Stimulated activated CD8-positive, alpha-beta memory T cell treated with anti-CD3 and anti-CD28 coated beads, Interleukin-7, amount 100 ng/mL, for 48 hours (primary cell): ENCODE measurements around the gene ADAMTS2.
"Not testable (repeated sequence)": the region's sequence is repeated elsewhere in the genome, so short reads cannot be mapped to it uniquely, and the experiment has no call there.

Experiments used
- DNase-seq, 2 donors: peaks; one replicate each; pipeline ENCODE4 v3.0.0-alpha.2; 2020; ENCODE audit warnings: low read depth in 1 of 2; ENCODE audit errors: extremely low read depth in 1 of 2

ADAMTS2 gene

DNA sequence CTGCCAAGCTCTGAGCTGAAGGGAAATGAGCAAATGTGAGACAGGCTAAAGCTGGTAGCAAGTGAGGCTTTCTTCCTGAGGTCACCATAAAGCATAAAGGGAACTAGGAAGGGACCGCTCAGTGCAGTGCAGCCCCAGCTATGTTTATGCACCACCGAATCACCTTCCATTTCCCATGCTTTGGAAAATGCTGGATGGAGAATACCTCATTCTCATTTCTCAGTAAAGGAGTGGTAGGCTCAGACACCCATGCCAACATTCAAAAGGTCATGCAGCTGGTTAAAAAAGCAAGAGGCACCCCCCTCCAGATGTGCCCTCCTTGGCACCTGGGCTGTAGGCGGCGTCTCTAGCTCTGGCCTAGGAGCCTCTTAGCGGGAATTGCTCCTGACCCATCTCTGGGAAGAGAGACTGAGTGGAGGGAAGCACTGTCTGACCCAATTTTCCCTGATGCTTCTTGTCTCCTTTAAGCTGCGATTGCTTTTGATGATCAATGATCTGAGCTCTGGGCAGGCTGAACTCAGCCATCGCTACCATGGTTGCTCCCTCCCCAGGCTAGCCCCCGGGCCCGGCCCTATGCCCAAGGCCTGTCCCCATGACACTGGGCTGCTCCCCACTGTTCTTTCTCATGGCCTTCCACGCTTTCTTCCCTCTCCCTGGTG is 226.4 kb downstream of the ADAMTS2 start:
- DNase-seq = no peak

DNA sequence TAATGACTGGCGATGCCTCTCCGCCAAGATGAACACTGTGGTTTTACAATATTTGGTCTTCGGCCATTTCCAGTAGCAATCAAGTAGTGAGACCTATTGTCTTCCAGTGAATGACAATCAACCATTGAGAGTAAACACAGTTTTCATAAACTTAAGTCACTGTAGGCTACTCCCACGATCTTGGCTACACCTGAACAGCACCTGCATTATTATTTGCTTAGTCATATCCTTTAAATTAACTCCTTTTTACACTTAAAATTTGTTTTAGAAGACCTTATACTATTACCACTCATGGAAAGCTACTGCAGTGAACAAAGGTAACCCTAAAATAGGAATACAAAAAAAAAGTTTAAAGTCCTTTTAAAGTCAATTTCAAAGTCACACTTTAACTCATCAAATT is 226.9 kb downstream of the ADAMTS2 start:
- DNase-seq = no peak

DNA sequence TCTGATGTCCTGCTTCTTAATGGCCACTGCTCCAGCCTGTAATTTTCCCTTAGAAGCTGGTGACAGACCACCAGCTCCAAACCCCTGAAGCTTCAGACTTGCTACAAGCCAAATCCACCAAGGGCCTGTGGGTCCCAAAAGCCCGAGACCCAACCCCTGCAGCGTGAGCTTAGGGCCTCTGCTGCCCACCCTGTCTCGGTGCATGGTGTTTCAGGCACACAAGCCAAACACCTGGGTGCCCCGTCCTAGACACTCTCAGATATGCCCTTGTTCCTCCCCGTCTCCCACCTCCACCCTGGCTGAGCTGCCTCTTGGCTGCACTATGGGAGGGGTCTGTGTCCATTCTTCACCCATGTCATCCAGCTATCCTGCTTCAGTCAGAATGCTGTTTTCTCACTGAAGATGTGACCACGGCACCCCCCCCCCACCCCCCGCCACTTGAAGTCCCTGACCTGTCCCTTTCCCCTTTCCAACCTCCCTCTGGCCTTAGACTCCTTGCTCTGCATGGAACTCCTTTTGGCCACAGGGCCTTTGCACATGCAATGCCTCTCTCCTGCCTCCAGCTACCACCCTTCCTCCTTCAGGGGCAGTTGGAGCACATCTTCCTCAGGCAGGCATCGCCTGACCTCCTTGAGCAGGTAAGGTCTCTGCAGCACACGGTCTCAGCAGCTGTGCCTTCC is 229.3 kb downstream of the ADAMTS2 start:
- DNase-seq = no peak

DNA sequence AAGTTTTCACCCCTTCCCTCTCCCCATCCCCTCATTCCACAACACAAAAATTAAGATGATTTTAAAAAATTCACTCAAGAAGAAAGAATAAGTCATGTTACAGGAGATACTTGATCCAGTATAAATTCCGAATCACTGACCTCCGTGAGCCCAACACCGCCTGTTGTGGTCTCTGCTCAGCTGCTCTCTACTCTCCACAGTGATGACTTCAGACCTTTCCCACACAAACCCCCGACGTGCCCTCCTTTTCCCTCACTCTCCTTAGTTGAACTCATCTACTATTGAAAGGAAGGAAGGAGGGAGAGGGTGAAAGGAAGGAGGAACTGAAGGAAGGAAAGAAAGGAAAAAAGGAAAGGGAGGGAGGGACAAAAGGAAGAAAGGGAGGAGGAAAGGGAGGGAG is 230.0 kb downstream of the ADAMTS2 start:
- DNase-seq = no peak

DNA sequence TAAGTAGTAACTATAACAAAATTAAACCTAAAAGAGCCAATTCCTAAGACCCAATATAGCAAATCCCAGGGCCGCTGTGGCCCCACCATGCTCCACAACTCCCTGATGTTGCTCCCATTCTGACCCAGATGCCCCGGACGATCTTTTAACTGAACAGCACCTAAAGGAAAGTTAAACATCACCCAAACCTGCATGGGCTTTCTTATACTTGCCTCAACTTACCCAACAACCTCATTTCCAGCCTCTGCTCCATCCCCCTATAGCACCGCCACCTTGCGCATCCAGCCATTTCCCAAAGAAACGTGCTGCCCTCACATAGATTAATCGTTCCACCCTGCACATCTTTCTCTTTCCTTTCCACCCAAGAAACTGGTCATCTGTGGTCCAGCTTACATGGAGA is 230.5 kb downstream of the ADAMTS2 start:
- DNase-seq = no peak

DNA sequence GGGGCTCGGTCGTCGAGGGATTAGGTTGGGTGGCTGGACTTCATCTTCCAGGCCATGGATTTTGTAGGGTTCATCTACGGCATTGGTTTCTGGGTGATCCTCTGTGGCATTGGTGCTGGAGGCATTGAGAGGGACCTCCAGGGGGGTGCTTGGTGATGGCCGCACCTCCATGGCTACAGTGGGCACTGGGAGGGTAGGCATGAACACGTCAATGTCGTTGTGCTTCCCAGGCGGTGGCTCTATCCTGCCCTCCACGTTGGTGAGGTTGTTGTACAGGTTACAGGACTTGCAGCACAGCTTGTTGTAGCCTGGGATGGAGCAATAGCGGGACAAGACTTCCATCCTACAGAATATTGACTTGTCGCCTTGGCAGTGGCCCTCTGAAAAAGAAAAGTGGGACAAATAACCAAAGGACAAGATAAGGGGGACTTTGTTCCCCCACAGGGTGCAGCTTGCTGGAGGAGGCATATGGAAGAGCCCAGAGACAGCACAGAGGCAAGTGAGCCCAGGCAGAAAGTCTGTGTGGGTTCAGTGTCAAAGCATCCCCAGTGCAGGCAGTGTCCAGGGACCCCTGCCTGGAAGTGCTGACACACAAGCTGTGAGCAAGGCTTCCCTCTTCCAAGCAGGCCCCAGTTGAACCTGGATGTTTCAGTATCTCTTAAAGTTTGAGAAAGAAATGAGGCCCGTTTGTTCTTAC is 231.2 kb downstream of the ADAMTS2 start:
- DNase-seq = no peak

DNA sequence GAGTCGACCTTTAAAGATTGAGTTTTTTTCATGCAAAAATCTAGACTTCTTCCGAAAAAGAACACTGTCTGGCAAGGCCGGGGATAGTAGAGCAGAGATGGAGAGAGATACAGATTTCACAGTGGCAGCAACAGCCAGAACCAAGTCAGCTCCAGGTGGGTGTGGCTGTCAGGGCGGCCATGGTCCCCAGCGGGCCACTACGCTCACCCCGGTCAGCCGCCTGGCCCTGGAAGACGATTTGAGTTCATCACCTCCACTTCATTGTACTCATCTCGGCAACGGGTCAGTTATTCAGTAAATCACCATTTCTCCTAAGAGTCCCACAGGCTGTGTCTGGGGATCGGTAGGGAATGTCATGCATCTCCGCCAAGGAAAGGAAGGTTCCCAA is 232.1 kb downstream of the ADAMTS2 start:
- DNase-seq = no peak

DNA sequence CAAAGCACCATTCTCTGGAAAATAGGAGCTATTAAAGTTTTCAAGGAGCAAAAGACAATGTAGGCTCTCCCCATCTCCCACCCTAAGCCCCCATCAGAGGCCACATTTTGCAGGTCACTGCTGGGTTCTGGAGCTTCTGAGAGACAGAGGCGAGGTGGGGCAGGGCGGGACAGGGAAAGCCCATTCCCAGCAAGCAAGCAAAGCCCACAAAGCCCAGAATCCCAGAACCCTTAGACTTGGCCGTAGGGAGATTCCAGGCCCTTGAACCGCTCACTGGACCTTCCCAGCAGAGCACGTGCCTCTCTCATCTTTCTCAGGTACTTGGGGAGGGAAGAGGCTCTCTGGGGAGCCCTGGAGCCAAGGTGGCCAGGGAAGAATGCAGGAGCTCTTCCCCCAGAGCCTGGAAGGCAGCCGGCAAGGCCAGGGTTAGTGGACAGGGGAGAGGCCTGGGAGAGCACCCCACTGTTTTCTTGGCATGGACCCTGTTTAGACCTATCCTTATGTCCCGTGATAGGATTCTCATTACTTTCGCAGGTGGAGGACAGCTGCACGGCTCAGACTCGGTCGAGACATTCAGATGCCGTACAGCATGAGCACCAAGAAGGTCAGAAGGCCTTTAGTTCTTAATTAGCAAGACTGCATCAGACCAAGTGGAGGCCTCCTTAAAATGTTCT is 232.7 kb downstream of the ADAMTS2 start:
- no peak for DNase-seq

DNA sequence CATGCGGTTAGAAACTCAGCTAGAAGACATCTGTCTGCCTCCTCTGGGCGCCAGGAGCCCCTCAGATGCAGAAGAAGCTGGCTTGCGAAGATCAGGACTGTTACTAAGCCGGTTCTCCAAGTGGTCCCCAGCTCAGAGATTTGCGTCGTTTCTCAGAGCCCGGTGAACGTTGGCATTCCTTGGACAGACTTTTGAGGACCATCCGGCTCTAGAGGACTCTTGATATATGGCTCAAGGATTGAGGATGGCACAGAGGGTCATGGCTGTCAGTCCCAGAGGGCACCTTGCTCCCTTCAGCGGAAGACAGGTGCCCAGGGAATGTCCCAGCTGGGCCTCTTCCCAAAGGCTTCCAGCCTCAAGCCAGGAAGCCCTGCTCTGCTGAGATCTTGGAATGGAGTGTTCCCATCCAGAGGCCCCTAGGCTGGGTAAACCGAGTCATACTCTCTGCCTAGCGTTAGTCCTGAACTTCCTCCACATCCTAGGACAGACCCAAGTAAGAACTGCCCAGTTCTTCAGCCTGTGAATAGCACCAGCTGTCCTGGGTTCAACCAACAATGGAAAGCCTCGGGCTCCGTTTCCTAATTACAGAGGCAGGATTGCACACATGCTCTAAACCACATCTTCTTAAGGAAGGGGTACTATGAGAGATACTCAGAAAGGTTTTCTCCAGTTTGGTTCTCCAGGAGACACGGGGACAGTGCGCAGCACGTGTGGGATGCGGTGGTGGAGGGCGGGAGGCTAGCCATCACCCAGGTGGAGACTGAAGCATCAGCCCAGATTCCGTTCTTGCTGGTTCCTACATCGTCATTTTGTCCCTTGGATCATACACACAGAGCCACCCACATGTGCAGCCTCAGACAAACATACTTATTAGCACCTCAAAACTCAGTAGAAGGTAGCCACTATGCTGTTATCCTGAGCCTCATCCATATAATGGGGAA is 233.7 kb downstream of the ADAMTS2 start:
- DNase-seq = no peak

DNA sequence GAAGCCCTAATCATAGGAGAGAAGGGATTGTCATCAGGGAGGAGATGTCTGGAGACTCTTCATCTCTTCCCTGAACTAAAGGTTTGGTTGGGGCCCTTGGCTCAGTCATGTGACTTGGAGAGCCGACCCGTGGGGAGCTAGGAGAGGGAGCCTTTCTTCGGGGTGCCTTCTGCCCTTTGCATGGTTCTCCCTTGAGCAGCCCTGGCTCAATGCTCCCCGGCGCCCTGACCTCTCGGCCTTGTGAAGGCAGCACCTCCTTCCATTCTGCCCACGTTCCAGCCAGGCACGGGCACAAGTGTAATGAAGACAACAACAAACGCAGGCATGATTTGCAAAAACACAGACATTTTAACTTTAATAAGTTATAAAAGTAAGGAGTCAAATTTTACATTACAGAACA is 234.7 kb downstream of the ADAMTS2 start:
- DNase-seq = no peak

DNA sequence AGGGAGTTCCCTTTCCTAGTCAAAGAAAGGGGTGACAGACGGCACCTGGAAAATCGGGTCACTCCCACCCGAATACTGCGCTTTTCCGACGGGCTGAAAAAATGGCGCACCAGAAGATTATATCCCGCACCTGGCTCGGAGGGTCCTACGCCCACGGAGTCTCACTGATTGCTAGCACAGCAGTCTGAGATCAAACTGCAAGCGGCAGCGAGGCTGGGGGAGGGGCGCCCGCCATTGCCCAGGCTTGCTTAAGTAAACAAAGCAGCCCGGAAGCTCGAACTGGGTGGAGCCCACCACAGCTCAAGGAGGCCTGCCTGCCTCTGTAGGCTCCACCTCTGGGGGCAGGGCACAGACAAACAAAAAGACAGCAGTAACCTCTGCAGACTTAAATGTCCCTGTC is 244.0 kb downstream of the ADAMTS2 start:
- not testable (repeated sequence) for DNase-seq

DNA sequence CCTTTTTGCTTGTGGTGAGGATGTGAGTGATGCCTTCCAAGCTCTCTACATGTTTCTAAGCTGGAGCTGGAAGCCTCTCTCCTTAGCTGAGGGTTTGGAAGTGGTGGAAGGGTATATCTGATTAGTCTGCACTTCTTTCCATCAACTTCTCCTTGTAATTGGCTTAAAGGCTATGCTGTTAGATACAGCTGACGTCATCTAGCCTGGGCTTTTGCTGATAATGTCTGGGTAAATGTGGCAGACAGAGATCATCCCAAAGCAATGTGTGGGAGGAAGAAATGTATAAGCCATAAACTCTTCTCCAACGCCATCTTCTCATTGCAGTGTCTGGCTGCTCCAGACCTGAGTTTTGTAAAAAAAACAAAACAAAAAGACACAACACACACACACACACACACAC is 255.8 kb downstream of the ADAMTS2 start:
- DNase-seq = no peak

DNA sequence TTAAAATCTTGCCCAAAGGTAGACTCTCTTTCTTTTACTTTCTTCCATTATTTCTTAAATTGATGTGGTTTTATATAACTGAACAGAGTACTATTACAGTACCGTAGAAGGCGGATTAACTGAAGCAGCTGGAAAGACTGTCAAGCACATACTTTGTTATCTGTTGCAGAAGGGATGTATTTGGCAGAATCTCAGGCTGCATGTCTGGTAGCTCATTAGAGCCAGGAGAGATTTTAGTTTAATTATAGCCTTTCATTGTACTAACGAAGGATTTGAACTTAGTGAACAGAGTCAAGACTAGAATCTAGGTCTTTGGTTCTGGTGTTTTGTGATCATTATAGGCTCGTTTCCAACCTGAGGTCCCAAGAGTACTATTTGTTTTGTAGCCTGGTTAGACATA is 264.5 kb downstream of the ADAMTS2 start:
- no peak for DNase-seq

DNA sequence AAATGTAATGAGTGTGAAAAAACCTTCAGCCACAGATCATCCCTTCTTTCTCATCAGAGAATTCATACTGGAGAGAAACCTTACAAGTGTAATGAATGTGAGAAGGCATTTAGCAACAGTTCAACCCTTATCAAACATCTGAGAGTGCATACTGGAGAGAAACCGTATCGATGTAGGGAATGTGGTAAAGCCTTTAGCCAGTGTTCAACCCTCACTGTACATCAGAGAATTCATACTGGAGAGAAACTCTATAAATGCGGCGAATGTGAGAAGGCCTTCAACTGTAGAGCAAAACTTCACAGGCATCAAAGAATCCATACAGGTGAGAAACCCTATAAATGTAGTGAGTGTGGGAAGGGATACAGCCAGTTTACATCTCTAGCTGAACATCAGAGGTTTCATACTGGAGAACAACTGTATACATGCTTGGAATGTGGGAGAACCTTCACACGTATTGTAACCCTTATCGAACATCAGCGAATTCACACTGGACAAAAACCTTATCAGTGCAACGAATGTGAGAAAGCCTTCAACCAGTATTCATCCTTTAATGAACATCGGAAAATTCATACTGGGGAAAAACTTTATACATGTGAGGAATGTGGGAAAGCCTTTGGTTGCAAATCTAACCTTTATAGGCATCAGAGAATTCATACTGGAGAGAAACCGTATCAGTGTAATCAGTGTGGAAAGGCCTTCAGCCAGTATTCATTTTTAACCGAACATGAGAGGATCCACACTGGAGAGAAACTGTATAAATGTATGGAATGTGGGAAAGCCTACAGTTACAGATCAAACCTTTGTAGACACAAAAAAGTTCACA is 265.9 kb downstream of the ADAMTS2 start:
- no peak for DNase-seq

DNA sequence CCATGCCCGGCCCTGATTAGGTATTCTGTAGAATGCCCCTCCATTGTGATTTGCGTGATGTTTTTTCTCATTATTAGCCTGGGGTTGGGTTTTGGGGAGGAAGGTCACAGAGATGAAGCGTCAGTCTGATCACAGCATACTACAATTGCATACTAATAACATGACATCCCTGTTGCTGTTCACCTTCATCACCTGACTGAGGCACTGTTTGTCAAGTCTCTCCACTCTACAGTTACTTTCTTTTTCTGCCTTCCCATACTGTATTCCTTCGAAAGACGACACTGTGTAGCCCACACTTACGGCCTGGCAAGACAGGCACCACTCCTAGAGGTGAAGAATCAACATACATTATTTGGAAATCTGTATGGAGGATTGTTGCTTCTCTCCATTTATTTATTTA is 279.6 kb downstream of the ADAMTS2 start:
- DNase-seq = no peak

DNA sequence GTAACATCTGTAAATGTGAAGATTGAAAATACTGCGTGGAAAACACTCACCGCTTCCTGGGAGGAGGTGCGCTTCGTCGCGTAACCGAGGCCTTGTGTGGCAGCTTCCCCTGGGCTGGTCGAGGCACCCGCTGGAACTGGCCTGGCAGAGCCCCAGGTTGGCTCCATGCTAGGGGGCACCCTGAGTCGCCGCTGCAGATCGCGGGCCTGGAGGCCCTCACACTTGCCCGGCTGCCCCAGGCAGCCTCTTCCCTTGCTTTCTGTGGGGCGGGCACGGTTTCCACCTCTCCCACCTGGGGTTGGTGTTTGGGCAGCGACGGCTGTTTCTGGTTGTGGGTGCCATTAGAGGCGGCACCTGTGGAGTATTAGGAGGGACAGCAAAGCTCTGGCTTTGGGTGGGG is 284.2 kb downstream of the ADAMTS2 start:
- no peak for DNase-seq
